HG02981 (cell line): Measurements from ENCODE around the gene NAV1.
"Not testable (repeated sequence)": the region's sequence is repeated elsewhere in the genome, so short reads cannot be mapped to it uniquely, and the experiment has no call there.

ENCODE experiments used
- ATAC-seq: cut with Tn5 transposase; IDR thresholded peaks from one replicate; pipeline ENCODE4 v1.9.1; 2021; ENCODE audit warnings: mild to moderate bottlenecking, moderate library complexity; ENCODE audit not compliant: unreplicated experiment

Gene NAV1

GRCh38 chr1:201518071-201518470 is 20.9 kb upstream of the NAV1 start:
- ATAC-seq, result no peak

DNA sequence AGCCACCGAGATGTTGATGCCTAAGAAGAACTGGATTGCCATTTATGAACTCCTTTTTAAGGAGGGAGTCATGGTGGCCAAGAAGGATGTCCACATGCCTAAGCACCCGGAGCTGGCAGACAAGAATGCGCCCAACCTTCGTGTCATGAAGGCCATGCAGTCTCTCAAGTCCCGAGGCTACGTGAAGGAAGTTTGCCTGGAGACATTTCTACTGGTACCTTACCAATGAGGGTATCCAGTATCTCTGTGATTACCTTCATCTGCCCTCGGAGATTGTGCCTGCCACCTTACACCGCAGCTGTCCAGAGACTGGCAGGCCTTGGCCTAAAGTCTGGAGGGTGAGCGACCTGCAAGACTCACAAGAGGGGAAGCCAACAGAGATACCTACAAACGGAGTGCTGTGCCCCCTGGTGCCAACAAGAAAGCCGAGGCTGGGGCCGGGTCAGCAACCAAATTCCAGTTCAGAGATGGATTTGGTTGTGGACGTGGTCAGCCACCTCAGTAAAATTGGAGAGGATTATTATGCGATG is 18.8 kb upstream of the NAV1 start:
- not testable (repeated sequence) for ATAC-seq

GRCh38 chr1:201525193-201525778 is 13.6 kb upstream of the NAV1 start:
- ATAC-seq, result no peak

DNA sequence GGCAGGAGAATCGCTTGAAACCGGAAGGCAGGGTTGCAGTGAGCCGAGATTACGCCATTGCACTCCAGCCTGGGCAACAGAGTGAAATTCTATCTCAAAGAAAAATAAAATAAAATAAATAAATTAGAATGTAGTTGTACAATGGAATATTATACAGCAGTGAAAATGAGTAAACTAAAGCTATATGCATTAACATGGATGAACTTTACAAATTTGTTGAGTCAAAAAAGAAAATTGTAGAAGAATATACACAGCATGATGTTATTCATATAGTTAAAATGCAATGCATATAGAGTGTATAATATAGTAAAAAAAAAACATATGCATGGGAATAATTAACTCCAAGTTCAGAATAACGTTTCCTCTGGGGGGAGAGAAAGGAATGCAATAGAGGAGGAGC is 11.0 kb upstream of the NAV1 start:
- no peak for ATAC-seq

GRCh38 chr1:201528631-201529252 is 10.2 kb upstream of the NAV1 start:
- no peak for ATAC-seq

- no peak for ATAC-seq
Measured at GRCh38 chr1:201530741-201531531, 8.0 kb upstream of the NAV1 start.

GRCh38 chr1:201531551-201532425 is 7.1 kb upstream of the NAV1 start:
- no peak for ATAC-seq

DNA sequence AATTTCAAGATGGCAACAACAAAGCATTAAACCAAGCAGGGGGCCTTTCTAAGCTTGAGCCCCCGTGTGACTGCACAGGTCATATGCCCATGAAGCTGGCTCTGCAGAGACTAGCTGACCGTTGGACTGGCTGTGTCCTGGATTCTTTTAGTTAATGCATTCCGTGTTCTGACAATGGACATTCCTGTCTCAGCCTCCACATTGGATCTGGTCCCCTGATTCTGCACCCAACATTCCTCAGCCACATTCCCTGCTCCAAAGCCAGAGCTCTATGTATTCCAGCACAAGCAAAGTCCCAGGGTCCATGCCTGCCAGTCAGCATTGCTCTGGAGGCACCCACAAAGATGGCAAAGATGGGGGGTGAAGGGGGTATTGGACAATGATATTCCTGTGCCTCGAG is 5.1 kb upstream of the NAV1 start:
- no peak for ATAC-seq

DNA sequence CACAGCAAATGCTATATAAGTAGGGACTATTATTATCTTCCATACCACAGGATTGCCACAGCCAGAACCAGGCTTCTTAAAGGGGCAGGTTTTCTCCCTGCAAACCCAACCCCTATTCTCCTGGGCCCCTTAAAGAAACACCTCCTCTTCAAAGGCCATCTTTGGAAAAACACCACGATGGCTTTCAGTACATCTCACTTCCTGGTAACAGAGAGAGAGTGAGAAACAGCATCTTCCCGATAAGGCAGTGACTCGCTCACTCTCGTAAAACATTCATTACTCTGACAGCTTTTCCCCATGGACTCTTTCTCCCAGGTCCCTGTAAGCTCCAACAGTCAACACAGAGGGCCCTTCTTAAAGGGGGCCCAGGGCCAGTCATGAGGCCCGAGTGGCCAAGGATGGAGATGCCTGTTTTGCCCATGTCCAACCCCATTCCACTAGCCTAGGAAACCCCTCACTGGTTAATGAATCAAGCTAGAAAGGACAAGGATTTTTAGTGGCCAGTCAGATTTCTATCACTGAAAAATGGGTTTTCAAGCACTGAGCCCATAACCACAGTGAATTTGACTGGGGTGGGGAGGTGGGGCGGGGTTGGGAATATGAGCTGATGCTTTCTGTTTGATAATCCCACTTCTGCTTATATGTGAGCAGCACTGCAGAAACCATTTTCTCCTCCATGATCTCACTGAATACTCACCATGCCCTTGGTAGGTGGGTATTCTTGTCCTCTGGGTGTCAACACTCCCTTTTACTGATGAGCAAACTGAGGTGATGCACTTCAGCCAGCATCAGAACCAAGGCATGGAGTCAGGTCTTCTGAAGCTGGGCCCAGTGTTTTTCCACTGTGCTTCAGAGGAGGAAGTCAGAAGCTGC is 3.6 kb upstream of the NAV1 start:
- no peak for ATAC-seq

- ATAC-seq, result no peak
Measured at GRCh38 chr1:201535919-201536245, 3.0 kb upstream of the NAV1 start.

DNA sequence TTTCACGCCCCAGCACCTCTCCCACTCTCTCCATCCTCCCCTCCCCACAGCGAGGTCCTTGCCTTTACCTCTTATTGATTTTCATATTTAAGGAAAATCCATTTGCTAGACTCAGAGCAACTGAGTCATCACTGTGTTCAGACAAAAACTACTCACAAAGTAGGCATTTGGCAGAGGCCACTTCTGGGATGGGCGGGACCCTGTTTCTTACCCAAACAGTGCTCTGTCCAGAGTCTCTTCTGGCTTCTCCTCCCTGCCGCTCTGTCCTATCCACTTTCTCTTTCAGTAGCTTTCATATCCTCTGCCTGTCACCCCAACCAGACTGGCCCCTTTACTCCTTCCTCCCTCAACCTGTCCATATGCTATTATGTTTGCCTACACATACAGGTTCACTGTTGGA is 2.4 kb upstream of the NAV1 start:
- ATAC-seq, result no peak

DNA sequence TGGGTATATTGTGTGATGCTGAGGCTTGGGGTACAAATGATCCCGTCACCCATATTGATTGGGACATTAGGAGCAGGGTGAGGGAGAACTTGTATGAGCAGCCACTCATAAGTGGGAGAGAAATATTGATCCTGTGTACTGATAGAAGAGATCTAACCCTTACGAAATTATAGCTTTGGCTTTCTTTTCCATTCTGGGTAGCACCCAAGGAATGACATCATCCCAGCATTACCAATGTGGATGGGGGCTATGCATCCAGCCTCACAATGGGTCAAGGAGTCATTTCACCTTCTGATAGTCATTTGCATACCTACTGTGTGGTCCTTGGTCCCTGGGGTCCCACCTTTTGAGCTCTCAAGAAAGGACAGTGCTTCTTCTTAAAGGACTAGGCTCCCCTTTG is 1.9 kb upstream of the NAV1 start:
- ATAC-seq, result no peak

DNA sequence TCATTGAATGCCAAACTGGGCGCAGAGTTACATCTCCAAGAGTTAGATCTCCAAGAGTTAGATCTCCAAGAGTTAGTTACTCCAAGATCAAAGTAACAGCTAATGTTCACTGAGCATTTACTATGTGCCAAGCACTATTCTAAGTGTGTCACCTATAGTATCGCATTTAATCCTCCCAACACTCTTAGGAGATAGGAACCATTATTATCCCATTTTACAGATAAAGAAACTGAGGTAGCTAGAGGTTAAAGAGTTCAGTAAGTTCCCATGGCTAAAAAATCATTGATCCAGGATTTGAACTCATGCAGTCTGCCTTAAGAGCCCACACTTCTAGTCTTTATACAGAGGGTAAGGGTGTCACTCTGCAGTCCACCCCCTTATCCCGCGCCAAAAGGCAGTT is 1.5 kb upstream of the NAV1 start:
- no peak for ATAC-seq

DNA sequence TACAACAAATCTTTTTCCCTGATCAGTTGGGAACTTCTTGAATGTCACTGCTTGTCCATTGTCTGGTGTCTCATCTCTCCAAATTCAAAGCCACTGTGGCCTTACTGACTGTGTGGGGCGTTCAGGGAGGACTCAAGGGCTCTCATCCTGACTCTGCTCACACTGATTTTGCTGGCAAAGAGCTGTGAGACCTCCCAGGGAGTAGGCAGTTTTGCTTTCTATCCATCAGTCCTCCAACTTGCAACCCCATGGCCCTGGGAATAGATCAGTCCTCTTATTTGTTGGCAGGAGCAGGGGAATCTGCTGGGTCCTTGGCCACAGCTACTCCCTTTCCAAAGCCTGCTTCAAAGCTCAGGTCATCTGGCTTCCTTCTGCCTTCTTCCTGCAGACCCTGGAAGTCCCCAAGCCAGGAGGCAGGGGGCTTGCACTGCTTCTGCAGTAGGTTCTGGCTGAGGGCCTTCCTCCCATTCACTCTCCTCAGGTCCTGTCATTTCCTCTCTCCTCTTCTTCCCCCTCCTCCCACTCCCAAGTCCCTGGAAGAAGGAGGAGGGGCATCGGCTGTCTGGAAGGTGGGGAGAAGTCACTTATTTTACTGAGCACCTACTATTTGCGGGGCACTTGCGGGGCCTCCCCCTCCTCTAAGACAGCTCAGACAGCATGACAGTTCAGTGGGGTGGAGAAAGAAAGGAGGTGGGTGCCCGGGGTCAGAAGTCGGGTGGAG is 876 bp upstream of the NAV1 start:
- no peak for ATAC-seq

GRCh38 chr1:201539561-201540431 is 869 bp downstream of the NAV1 start:
- ATAC-seq, result no peak

DNA sequence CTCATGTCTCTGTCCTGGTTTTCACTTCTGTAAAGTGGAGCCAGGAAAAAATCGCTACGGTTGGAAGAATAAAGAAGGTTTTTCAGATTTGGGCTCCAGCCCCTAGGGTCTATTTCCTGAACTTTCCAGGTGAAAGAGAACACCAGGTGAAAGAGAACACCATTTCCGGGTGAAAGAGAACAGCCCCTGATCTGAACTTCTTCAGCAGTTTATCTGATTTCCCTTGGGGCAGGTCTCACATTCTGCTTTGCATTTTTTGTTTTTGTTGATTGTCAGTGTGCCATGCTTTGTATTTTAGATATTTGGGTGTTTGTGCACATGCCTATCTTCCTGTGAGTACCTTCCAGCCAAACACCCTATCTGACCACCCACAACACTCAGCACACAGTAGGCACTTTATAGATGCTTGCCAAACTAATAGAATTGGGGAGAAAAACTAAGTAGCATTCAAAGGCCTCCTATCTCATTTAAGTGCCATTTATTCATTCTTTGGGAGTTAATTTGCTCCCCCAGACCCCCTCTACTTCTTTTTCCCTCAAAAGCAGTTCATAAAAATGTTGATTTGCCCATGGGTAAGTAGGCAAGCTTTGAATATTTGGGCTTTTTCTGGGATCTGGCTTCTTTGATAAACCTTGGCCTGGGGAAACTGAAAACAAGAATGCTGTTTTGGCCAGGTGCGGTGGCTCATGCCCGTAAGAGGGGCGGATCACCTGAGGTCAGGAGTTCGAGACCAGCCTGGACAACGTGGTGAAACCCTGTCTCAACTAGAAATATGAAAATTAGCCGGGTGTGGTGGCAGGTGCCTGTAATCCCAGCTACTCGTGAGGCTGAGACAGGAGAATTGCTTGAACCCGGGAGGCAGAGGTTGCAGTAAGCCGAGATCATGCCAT is 2.2 kb downstream of the NAV1 start:
- ATAC-seq, result no peak

DNA sequence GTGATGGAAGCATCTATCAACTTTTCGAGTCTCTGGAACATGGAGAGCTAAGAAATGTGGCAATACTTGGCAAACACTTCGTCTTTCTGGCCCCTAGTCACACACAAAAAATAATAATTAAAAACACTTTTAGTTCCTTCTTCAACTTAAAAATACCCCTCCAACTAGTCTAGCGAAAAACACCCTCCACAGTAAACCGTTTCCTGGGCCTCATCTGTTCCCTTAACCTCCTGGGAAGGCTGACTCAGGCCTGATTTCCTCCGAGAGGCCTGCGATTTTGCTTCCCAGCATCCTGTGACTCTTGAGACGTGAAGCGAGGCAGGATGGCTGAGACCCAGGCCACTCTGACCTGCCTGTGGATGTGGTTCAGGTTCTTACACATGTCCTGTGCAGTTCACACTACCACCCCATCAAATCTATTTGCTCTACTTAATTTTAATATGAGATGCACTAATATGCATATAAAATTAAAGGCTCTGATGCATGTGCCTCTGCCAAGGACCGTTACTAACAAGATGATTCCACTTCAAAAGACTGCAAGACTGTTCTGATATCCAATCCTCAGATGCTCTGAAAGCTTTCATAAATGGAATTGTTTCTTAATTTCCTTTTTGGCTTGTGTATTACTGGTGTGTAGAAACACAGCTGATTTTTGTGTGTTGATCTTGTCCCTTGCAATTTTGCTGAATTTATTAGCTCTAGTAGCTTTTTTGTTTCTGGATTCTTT is 3.5 kb downstream of the NAV1 start:
- no peak for ATAC-seq
